ACHN (cell line): Measurements from ENCODE around the gene HNF1A.
A peak's percentile ranks its signal among the peaks of the same experiment; 100 is the strongest.

Experiments used
- DNase-seq: peaks from one replicate; pipeline ENCODE4 v3.0.0-alpha.2; 2015
- in situ Hi-C: cut with HindIII; loops from 2 replicates; pipeline ENCODE4 v1.10.0; 2017; ENCODE audit warnings: low sequenced_read_pairs, low pct_ligation_motif_present, low pct_unique_long_range_greater_than_20kb

Gene HNF1A

DNA sequence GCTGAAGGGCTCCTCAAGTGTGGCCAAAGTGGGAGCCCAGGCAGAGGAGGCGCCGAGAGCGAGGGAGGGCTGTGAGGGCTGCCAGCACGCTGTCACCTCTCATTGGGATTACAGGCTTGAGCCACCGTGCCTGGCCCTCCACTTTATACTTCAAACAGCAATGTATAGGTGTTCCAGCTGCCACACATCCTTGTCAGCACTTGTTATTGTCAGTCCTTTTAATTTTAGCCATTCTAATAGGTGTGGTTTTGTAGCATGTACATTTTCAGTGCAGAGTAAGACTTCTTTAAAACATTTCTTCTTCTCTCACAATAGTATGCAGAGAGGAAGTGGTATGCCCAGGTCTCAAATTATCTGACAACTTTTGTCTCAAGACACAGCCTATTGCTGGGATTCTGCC lies 27.5 kb upstream of the HNF1A start:
- no peak for DNase-seq
- in situ Hi-C loops = no loop called here

DNA sequence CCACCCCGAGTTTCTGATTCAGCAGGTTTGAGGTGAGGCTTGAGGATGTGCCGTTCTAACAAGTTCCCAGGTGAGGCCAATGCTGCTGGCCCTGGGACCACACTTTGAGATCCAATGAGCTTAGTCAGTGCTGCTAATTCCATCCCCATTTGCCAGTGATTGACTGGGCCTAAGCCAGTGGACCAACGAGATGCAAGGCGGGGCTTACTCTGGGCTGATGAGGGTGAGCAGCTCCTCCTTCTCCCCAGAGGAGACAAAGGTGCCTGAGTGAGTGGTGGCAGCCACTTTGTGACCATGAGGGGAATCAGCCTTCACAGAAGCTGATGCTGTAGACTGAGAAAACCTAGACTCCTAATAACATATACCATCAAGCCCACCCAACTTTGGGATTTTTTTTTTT lies 23.1 kb upstream of the HNF1A start:
- in situ Hi-C loops = no loop called here
- no peak for DNase-seq

DNA sequence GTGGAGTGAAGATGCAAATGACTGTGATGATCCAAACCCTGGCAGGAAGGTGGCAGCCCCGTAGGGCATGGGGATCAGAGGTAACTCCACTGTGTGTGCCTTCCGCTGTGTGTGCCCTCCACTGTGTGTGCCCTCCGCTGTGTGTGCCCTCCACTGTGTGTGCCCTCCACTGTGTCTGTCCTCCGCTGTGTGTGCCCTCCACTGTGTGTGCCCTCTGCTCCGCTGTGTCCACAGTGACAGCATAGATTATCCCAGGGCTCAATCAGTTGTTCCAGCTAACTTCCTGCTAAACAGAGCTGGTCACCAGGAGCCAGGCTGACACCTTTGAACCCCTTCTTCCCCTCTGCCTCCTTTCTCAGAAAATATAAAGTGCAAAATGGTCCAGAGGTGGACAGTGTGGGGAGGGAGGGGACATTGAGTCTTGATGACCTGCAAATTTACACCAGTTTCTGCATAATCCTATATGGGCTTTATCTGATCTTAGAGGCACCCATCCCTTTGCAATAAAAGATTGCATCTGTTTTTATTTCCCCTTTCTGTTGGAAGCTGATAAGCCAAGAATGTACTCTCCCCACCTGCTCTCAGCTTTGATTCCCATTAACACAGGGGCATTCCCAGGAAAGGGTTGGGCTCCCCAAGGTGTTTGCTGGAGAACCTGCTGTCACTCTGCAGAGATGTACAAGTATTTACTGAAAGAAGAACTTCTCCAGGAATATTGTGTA lies 21.6 kb upstream of the HNF1A start:
- in situ Hi-C loops = no loop called here
- no peak for DNase-seq

DNA sequence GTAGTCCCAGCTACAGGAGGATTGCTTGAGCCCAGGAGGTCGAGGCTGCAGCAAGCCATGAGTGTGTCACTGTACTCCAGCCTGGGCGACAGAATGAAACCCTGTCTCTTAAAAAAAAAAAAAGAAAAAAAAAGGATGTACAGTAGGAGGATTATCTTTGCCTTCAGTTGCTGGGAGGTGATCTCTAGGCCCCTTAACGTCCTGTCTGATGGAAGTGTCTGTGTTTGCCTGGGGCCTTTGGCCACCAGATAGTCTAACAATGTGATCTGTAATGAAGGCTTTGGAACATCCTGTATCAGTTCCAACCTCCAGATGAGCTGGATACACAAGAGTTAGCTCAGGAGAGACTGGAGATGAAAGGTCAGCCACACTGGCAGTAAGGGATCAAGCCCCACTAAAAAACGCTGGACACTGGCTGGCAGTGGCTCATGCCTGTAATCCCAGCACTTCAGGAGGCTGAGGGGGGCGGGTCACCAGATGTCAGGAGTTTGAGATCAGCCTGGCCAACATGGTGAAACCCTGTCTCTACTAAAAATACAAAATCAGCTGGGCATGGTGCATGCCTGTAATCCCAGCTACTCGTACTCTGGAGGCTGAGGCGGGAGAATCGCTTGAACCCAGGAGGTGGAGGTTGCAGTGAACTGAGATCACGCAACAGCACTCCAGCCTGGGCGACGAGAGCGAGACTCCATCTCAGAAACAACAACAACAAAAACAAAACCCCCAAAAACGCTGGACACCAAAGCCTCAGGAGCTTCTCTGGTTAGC lies 19.0 kb upstream of the HNF1A start:
- in situ Hi-C loops = no loop called here
- peak; percentile 37 for DNase-seq

DNA sequence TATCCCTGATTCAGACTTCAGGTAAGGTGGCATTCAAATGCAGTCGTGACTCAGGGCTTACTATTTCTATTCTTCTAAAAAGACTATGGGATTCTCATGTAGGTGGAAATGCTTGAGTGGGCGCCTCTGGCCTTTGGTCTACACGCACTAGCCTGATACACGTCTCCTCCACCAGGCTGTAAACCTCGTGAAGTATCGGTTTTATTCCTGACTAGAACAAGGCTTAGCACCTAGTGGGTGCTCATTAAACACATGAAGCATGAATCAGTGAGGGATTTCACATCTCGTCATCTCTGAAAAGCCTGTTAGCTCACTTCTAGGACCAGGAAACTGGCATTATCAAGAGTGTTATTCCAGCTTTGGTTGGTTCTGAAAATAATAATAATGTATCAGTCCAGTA lies 17.7 kb upstream of the HNF1A start:
- in situ Hi-C loops = no loop called here
- peak; percentile 46 for DNase-seq

DNA sequence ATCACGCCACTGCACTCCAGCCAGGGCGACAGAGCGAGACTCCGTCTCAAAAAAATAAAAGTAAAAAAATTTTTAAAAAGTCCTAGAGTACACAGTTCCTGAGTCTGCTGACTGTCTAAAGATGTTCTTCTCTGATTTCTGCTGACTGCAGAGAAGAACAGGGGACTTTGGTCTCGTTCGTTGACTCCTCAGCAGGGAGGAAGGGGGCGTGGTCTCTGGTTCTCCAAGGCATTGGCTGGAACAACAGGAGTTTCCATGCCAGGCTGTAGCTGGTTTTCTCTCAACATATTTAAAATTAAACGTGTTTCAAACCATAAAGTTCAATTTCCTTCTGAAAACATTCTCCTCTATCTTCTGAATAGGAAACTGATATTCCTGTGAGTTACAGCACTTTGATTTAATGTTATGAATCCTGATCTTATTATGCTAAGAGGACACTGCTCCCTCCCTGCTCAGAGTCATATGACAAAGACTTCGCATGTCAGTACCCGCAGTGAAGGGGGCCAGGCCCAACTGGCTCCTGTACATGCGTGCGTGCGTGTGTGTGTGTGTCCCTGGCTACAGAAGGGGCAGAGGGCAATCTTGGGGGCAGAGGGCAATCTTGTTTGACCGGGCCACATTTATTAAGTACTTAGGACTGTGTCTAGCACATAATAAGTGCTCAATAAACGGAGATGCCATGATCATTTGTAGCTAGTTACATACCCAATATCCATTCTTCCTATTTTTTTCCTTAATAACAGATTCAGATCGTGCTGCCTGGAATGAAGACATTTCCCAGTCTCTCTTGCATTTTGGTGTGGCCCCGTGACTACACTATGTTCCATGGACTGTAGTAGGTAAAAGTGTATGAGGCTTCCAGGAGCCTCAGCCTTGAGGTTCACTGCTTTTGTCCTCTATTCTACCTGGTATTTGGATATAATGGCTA lies 16.5 kb upstream of the HNF1A start:
- DNase-seq = peak; percentile 37
- in situ Hi-C loops = no loop called here

DNA sequence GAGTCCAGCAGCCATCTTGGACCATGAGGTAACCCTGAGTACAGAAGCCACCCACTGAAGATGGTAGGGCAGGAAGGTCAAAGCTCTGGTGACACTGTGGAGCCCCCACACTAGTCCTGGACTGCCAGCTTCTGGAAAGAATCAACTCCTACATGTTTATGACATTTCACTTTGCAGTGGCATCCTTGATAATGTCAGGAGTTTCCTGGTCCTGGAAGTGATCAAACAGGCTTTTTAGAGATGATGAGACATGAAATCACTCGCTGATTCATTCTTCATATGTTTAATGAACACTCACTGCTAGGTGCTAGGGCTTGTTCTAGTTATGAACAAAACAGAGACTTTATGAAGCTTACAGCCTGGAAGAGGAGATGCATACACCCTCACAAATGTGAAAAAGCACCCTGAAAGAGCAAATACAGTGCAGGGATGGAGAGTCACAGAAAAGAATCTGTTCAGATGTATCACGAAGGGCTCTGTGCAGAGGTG lies 15.8 kb upstream of the HNF1A start:
- no peak for DNase-seq
- in situ Hi-C loops = no loop called here

DNA sequence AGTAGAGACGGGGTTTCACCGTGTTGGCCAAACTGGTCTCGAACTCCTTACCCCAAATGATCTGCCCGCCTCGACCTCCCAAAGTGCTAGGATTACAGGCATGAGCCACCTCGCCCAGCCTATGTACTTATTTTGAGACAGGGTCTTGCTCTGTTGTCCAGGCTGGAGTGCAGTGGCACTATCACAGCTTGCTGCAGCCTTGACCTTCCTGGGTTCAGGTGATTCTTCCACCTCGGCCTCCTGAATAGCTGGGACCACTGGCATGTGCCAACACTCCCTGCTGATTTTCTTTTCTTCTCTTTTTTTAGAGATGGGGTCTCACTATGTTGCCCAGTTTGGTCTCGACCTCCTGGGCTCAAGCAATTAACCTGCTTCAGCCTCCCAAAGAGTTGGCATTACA lies 14.0 kb upstream of the HNF1A start:
- in situ Hi-C loops = no loop called here
- no peak for DNase-seq

DNA sequence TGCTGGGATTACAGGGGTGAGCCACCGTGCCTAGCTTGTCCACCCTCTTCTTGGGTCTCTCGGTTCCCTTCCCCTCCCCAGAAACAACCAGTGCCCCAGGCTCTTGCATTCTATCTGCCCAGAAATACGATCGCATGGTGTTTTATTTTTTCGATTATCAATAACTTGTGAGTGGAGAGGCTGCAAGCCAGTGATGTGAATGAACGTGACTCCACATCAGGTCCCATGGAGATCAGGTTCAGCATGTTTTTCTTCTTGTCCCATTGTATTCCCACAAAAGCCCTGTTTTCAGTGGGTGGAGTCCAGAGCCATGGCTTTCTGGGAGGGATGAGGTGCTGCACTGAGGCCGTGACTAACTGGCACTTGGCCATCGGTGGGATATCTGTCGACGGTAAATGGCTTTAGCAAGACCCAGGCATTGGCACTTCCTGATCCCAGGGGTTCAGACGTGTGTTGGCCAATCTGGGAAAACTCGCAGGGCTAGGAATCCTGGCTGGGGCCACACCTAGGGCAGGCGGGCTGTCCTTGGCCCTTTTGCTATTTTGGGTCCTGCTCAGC lies 12.7 kb upstream of the HNF1A start:
- no peak for DNase-seq
- in situ Hi-C loops = no loop called here

DNA sequence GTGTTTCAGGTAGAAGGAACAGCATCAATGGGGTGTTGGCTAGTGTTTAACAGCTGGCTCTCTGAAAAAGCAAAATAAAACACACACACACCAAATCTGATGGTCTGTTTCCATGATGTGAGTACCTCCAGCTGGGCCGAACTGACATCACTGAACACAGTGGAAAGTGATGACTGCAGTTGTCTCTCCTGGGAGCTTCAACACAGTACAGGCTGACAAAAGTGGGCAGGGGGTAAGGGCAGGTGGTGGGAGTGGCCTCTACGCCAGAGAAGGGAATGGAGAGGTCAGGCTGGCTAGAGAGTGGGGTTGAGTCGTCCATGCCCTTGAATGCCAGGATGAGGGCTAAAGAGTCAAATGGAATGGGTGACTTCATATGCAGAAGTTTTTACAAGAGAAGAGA lies 8.0 kb upstream of the HNF1A start:
- DNase-seq = no peak
- in situ Hi-C loops = no loop called here

DNA sequence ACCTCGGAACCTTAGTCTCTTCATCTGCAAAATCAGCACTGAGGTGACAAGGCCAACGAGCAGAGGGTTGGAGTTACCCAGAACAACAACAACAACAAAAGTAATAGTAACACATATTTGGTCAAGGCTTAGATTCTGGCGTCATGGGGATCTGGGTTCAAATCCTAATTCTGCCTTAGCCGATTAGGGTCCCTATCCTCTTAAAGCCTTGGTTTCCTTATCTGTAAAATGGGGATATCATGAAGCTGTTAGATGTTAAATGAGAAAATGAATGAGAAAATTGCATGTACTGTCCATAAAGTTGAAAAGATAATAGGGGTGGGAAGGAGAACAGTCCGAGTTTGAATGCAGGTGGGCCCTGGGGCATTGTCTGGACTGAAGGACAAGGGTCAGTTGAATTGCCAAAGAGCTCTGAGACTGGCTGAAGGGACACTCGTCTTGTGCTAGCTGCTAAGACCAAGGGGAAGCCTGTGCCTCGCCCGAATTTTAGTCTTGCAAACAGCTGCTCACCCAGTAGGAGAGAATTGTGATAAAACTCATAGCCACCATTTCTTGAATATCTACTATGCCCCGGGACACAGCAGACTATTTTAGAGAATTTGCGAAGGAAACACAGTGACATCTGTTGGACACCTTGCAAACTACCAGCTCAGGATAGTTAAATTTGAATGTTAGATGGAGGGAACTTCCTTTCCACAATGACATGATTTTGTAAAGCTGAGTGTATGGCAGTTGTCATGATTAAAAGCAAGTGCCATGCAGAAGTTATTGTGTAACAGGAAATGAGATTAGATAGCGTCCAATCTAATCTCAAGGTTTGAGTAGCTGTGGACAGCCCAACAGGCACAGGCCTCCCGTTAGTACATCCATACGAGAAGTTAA lies 6.8 kb upstream of the HNF1A start:
- in situ Hi-C loops = no loop called here
- DNase-seq = peak; percentile 79

DNA sequence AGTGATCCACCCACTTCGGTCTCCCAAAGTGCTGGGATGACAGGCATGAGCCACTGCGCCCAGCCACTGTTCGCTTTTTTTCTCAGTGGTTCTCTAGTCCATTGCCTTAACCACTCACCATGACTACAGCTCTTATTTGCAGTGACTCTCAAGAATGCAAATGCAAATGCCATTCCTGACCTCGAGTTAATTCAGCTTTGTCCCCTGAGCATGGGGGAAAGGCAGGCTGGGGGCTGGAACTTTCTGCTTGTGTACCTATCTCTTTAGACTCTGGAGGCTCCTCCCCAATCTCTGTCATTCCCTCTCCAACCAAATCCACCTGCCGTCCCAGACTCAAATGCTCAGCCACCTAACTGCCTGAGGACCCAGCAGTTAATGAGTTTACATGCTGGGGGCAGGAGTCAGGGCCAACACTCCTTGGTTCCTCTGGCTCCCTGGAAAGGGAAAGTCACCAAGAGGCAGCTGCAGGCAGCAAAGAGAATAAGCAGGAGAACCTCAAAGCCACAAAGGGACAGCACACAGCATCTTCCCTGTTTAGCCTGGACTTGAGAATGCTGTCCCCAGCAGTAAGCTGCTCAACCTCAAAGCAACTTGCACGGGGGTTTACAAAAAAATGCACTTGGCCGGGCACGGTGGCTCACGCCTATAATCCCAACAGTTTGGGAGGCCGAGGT lies 5.3 kb upstream of the HNF1A start:
- peak; percentile 44 for DNase-seq
- in situ Hi-C loops = no loop called here

DNA sequence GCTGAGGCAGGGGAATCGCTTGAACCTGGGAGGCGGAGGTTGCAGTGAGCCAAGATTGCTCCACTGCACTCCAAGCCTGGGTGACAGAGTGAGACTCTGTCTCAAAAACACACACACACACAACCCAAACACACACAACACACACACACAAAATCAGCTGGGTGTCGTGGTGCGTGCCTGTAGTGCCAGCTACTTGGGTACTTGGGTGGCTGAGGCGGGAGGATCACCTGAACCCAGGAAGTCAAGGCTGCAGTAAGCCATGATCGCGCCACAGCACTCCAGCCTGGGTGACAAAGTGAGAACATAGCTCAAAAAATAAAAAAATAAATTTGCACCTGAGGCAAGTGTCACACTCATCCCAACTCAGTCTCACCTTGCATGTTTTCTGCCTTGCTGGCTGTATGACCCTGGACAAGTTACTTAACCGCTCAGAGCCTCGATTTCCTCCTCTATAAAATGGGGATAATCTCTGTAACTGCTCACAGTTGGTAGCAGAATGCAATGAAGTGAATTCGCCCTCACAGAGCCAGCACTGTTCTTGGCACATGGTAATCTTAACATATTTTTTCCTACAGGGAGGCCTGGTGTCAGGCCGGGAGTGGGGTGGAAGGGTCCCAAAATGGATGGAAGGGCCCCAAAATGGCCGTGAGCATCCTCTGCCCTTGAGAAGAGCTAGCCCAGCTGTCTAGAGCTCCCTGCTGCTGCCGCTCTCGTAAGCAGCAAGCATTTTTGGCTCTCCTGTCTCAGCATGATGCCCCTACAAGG lies 630 bp upstream of the HNF1A start:
- DNase-seq = no peak
- in situ Hi-C loops = no loop called here

DNA sequence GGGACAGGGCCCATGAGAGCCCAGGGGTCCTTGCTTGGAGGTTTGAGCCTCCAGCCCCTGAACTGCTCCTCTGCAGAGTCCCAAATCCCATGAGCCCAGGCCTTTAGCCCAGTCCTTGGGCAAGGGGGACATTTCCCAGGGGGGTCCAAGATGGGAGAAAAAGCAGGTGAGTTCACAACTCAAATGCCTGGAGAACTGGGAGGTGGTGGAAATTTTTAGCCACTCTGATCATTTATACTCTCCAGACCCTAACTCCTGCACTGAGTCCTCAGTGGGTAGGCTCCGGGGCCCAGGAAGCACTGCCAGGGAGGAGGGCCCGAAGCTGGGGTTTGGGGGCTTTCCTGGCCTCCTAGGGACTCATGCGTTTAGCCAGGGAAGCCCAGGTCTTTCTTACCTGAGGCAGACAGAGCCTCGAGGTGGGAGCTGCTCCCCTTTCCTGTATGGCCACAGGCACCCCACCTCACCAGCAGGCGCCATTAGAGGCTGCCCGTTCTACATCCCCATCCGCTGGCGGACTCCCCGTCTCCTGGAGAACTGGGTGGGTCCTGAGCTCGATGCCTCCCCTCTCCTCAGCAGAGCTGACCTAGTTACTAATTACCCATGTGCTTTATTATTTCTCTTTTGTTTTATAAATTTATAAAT lies 998 bp downstream of the HNF1A start:
- DNase-seq = no peak
- in situ Hi-C loops = no loop called here

DNA sequence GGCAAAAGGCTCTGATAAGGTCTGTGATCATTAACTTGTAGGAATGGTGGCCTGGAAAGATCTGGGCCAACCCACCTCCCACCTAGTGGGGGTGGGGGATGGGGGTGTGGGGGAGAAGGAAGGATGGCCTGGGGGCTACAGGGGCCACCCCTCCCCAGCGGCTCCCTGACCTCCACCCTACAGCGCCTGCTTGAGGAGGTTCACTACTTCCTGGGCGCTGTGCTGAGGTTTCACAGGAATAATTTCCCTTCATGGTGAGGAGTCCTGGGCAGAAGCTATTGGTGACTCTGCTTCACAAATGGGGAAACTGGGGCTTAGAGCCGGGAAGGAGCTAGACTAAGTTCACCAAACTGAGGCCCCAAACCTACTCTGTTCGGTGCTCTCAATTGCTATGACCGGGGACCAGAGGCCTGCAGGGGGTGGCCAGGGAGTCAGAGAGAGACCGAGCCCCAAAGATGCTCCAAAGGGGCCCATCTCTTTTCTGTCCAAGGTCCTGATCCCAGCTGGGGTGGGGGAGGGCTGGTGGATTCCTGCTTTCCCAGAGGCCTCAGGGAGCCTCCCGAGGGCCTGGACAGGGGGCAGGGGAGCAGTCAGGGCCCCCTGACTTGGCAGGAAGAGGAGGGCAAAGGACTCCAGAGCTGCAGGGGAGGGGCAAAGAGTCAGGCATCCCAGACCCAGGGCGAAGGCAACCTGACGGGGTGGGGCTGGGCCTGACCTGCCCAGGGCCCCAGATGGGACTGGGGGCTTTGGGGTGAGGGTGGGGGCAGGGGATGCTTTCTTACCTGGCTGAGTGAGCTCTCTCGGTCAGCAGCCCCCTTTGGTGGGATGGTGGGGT lies 1.7 kb downstream of the HNF1A start:
- in situ Hi-C loops = no loop called here
- peak; percentile 65 for DNase-seq
